Bone marrow (tissue), 2 donors: ENCODE measurements around the gene JMJD8.

Source experiments
- DNase-seq, 2 donors: peaks; one replicate each; lab custom pipeline; 2025; lab: John Stamatoyannopoulos, UW

Gene JMJD8

GRCh38 chr16:689175-689897 lies 5.2 kb upstream of the JMJD8 start:
- no peak for DNase-seq

GRCh38 chr16:687499-687898 lies 3.4 kb upstream of the JMJD8 start:
- DNase-seq: no peak

- DNase-seq: no peak
These were observed 2.5 kb upstream of the JMJD8 start for GRCh38 chr16:686459-687260.

DNA sequence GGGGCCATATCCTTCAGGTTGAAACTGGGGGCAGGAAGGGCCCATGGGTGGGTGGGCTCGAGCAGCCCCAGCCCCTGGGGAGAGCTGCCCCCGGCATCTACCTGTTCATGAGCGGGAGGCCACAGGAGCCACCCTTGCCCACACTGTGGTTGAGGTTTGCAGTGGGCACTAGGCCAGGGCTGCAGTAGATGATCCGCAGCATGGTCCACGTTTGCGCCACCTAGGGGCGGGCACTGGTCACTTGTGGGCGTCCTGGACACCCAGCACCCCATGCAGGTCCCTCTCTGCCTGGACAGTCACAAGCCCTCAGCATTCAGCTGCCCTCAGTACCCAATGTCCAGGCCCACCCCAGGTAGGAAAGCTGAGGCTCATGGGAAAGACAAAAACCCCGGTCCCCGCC lies 1.8 kb upstream of the JMJD8 start:
- DNase-seq: peak in 1 of 2 donors; percentile 9

GRCh38 chr16:684961-685696 lies 995 bp upstream of the JMJD8 start:
- no peak for DNase-seq

DNA sequence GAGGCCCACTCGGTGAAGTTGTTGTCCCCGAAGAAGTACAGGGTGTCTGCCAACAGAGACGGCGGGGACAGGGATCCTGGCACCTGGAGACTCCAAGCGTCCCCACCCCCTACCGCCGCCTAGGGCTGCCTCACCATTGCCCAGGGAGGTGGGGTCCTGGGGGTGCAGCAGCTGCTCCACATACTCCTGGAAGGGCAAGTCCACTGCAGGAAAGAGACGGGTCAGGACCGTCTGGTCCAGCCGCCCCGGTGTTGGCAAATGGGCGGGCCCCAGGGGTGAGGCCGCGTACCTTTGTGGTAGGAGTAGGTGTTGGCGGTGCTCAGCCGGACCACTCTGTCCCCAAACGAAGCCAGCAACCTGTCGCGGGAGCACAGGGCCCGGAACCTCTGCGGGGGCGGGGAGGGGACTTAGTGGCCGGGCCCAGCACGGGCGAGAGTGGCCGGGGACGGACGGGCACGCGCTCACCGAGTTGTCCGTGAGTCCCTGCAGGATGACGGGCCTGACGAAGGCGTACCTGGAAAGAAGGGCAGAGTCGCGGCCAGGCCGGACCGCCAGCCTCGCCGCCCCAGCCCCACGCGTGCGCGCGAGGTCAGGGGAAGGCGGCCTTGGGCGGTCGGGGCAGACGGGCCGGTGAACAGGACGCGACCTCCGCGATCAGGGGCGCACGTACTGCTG lies 601 bp downstream of the JMJD8 start:
- DNase-seq: no peak

DNA sequence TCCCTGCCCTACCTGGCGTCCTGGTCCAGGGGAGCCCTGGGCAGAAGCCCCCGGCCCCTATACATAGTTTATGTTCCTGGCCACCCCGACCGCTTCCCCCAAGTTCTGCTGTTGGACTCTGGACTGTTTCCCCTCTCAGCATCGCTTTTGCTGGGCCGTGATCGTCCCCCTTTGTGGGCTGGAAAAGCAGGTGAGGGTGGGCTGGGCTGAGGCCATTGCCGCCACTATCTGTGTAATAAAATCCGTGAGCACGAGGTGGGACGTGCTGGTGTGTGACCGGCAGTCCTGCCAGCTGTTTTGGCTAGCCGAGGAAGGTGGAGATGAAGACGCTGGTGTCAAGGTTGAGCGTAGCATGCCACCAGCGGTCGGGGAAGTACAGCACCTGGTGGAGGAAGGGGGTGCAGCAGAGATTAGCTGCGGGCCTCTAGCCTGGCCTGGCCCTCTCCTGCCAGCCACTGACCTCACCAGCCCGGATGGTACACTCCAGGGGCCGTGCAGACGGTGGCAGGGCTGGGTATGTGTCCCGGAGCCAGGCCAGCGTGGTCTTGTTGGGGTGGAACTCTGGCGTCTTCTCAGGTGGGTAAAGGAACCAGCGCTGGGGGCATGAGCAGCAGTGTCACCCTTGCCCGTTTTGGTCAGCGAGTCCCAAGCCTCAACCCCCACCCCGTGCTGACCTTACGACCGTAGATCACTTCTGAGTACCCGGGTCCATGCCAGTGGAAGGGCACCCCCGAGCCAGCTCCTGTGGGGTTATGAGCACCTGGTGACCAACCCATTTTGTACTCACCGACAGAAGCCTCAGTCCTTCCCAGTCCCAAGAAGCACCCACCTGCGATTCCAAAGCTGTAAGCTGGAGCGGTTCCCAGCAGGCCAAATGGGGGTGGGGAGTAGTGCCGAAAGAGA lies 1.4 kb downstream of the JMJD8 start:
- DNase-seq: no peak

DNA sequence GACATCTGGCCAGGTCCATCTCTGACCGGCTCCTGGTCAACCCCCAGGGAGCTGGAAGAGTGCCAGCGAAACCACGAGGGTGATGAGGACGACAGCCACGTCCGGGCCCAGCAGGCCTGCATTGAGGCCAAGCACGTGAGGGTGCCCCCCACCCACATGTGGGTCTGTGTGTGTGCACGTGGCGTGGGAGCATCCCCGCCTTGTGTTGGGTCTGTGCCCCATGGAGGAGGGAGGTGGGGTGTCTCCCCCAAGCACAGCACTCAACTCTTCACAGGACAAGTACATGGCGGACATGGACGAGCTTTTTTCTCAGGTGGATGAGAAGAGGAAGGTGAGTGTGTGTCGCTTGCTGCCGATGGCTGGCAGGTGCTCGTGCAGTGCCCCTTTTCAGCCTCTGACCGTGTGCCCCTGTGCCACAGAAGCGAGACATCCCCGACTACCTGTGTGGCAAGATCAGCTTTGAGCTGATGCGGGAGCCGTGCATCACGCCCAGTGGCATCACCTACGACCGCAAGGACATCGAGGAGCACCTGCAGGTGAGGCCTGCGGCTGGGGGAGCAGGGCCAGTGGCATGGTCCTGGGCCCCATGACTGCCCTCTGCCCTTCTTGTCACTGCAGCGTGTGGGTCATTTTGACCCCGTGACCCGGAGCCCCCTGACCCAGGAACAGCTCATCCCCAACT lies 2.2 kb downstream of the JMJD8 start:
- no peak for DNase-seq

DNA sequence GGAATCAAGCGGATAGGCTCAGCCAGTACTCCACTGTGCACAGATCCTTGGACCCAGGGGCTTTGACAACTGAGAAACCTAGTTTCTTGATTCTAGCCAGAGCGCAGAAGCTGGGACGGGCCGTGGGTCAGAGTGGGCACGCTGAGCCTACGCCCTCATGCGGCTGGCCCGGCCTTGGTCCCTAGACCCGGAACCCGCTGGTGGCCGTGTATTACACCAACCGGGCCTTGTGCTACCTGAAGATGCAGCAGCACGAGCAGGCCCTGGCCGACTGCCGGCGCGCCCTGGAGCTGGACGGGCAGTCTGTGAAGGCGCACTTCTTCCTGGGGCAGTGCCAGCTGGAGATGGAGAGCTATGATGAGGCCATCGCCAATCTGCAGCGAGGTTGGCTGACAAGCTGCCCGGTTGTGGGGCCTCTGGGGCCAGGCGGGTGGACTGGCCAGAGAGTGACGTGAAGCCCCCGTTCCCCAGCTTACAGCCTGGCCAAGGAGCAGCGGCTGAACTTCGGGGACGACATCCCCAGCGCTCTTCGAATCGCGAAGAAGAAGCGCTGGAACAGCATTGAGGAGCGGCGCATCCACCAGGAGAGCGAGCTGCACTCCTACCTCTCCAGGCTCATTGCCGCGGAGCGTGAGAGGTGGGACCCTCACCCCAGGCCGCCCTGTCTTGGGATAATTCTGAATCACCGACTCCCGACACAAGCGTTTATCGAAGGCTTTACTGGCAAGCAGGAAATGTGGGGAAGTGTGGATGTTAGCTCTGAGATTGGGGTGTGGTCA lies 3.0 kb downstream of the JMJD8 start:
- peak in 1 of 2 donors; percentile 9 for DNase-seq

GRCh38 chr16:680625-680945 lies 3.5 kb downstream of the JMJD8 start:
- DNase-seq: no peak

- peak; percentile 66 to 82 for DNase-seq
These were observed 4.1 kb downstream of the JMJD8 start, which contains the start of gene STUB1 for GRCh38 chr16:679814-680624. STUB1 (plus strand) TSS chr16:680410; CDS start chr16:680526, 116 bp downstream.

GRCh38 chr16:678858-679813 lies 5.0 kb downstream of the JMJD8 start:
- DNase-seq: peak; percentile 33 to 76

DNA sequence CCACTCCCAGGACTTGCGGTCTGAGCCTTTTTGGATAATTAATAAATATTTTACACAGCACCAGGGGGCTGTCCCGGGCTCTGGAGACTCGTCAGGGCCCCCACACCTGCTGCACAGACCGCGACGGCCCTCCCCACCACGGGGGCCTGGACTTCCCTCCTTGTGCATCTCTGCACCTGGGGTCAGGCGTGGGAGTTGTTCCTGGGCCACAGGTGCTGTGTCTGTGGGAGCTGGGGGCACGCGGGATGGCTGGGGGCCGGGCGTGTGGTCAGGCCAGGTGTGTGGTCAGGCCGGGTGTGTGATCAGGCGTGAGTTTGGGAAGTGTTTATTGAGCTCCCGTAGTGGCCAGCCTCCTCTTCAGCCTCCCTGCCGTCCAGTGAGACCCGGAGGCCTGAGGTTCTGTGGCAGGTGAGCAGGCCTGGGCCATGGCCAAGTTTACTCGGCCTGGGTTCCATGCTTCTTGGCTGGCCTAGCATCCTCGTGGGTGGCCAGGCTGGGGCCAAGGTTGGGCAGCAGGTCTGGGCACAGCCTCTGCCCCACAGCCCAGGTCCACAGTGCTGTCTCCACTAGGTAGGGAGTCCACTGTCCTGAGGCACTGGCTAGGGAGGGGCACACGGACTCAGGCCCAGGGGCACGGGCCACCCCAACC lies 5.8 kb downstream of the JMJD8 start:
- DNase-seq: no peak

DNA sequence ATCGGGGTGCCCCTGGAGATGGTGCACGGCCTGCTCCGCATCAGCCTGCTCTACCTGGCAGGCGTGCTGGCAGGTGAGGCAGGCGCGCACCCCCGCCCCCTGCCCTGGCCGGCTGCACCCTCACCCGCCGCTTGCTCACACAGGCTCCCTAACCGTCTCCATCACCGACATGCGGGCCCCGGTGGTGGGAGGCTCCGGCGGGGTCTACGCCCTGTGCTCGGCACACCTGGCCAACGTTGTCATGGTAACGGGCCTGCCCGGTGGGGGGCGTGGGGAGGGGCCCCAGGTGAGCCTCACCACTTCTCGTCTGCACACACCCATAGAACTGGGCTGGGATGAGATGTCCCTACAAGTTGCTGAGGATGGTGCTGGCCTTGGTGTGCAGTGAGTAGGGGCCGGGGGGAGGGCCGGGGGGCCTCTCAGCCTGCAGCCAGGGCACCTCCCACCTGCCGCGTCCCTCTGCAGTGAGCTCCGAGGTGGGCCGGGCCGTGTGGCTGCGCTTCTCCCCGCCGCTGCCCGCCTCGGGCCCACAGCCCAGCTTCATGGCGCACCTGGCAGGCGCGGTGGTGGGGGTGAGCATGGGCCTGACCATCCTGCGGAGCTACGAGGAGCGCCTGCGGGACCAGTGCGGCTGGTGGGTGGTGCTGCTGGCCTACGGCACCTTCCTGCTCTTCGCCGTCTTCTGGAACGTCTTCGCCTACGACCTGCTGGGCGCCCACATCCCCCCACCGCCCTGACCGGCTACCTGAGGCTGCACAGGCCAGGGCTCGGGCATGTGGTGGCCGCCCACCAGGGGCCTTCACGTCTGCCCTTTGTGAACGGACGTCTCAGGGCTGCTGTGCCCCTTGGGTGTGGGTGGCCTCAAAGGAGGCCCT lies 6.6 kb downstream of the JMJD8 start:
- no peak for DNase-seq

DNA sequence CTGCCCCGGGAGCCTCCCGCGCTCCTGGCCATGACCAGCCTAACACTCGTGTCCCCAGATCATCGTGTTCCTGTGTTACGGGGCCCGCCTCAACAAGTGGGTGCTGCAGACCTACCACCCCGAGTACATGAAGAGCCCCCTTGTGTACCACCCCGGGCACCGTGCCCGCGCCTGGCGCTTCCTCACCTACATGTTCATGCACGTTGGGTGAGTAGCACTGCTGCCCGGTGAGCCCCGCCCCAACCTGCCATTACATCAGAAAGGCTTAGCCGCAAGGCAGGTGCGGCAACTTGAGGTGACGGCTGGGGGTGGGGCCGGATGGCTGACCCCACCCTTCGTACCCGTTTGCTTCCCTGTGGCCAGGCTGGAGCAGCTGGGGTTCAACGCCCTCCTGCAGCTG lies 7.2 kb downstream of the JMJD8 start:
- no peak for DNase-seq

DNA sequence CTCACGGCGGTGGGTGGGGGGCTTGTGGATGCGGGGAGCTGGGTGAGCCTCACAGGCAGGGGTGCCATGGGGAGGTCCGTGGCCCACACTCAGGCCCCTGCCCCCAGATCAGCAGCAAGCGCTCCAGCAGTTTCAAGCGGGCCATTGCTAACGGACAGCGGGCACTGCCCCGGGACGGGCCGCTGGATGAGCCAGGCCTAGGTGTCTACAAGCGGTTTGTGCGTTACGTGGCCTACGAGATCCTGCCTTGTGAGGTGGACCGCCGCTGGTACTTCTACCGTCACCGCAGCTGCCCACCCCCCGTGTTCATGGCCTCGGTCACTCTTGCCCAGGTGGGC lies 7.6 kb downstream of the JMJD8 start:
- no peak for DNase-seq
